Fibroblast of skin of left quadriceps (primary cell): ENCODE results near the gene CCNA1.

Experiments
- DNase-seq, 2 experiments: peaks; one replicate each; pipeline ENCODE4 v3.0.0-alpha.2; 2013; ENCODE audit warnings: low read depth in 2 of 2

Gene CCNA1

DNA sequence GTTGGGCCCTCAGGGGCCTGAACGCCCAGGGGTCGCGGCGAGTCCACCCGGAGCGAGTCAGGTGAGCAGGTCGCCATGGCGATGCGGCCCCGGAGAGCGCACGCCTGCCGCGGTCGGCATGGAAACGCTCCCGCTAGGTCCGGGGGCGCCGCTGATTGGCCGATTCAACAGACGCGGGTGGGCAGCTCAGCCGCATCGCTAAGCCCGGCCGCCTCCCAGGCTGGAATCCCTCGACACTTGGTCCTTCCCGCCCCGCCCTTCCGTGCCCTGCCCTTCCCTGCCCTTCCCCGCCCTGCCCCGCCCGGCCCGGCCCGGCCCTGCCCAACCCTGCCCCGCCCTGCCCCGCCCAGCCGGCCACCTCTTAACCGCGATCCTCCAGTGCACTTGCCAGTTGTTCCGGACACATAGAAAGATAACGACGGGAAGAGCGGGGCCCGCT, at the start of gene CCNA1:
Gene CCNA1, plus strand, starts transcription at position 390 of the 439 bp plus-strand sequence. CDS start 562 bp downstream, outside the sequence.
- DNase-seq: no peak

GRCh38 chr13:36385489-36385888, 46.8 kb upstream of the CCNA1 start:
- no peak for DNase-seq

DNA sequence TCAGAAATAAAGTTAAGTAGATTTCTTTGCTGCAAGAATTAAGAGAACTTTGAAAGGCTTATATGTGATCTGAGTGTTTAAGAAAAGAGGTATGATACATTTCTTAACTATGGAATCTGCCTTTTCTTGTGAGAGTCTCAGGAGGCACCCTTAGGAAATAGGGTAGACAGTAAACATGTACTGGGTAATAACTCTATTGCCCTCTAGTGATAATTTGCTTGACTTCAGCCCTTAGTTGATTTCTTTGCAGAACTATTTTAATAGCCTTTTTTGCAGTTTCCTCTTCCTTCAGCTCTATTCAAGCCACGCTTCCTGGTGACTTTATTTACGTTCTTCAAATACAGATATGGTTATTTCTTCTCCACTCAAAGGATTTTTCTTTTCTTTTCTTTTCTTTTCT, 37.0 kb upstream of the CCNA1 start:
- DNase-seq: peak; percentile 39 to 48

GRCh38 chr13:36405151-36405550, 27.1 kb upstream of the CCNA1 start:
- no peak for DNase-seq

DNA sequence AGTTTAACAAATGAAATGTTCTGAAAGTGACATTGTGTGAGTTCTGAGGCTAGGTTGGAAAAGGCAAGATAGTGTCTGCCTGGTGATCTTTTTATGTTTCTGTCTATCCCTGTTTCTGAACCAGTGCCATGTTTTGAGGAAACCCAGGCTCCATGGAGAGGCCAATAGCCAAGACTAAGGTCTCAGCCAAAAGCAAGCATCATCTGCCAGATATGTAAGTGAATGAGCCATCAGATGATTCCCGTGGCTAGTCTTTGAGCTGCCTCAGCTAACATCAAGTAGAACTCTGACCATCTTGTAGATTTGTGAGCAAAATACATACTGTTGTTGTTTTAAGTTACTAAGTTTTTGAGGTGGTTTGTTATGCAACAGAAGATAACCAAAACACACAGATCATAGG, 19.6 kb upstream of the CCNA1 start:
- DNase-seq: no peak

DNA sequence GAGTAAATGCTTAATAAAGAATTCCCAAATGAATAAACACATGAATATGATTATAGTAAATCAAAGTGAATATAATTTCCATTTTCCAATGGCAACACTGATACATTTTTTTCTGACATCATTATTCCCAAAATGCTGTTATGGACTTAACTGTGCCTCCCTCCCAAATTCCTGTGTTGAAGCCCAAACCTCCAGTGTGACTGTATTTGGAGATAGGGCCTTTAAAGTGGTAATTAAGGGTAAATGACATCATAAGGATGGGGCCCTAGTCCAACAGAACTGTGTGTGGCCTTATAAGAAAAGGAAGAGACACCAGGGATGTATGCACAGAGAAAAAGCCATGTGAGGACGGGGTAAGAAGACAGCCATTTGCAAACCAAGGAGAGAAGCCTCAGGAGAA, 19.1 kb upstream of the CCNA1 start:
- no peak for DNase-seq

- no peak for DNase-seq
Observed at GRCh38 chr13:36414461-36414860, 17.8 kb upstream of the CCNA1 start.

DNA sequence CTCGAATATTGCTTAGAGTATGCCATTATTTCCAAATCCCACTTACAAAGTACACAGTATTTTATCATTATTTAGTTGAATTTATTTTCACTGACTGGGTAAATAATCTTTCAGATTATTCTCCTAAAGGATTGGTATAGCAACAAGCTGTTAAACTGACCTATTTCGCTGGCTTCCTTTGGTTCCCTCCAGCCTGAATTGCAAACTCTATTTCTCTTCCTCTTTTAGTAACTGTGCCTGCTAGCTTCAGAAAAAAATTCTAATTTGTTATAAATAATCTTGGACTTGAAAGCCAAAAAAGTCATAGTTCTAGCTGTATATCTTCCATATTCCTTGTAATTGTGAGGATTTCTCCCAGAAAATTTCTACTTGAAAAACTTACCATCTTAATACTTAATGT, 15.0 kb upstream of the CCNA1 start:
- DNase-seq: no peak

- DNase-seq: peak; percentile 43 to 45
Observed at GRCh38 chr13:36418022-36418805, 14.1 kb upstream of the CCNA1 start.

- peak; percentile 44 to 52 for DNase-seq
Observed at GRCh38 chr13:36420437-36420891, 11.8 kb upstream of the CCNA1 start.

DNA sequence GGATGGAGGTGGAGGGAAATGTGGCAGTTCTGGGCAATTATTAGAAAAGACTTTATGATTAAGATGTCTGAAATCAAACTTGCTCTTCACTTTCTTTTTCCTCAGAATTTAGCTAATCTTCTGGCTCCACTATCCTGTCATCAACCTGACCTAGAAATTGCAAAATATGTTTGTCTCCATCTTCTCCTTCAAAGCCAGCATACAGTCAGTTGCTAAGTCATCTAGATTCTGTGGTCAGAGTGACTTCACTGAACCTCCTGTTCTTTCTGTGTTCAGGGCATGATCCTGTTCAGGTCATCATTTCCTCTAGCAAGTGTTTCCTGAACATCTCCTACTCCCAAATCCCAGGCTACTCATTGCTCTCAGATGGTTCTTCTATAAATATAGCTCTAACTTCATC, 10.8 kb upstream of the CCNA1 start:
- peak in 1 of 2 experiments; percentile 6 for DNase-seq

GRCh38 chr13:36428086-36428485, 4.2 kb upstream of the CCNA1 start:
- no peak for DNase-seq

GRCh38 chr13:36430247-36431203, 1.8 kb upstream of the CCNA1 start:
- no peak for DNase-seq

GRCh38 chr13:36431204-36432105, 840 bp upstream of the CCNA1 start:
- DNase-seq: no peak

DNA sequence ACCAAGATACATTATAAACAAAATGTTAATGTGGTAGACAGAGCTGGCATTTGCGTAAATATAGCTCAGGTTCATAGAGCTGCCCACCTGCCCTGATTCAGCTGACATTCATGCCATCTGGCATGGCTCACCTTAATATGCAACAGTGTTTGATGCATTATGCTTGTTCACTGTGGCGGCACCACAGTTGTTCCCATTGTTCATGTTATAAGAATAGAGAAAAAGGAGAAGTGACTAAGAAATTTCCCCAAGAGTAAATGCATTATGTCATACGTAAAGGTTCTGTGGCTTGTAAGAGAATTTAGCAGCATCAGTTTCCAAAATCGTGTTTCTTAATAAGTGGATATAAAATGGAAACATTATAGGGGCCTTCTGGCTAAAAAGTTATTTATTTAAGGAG, 4.5 kb downstream of the CCNA1 start:
- no peak for DNase-seq

GRCh38 chr13:36438594-36439483, 6.5 kb downstream of the CCNA1 start:
- DNase-seq: no peak

GRCh38 chr13:36445278-36445677, 13.0 kb downstream of the CCNA1 start:
- DNase-seq: no peak

DNA sequence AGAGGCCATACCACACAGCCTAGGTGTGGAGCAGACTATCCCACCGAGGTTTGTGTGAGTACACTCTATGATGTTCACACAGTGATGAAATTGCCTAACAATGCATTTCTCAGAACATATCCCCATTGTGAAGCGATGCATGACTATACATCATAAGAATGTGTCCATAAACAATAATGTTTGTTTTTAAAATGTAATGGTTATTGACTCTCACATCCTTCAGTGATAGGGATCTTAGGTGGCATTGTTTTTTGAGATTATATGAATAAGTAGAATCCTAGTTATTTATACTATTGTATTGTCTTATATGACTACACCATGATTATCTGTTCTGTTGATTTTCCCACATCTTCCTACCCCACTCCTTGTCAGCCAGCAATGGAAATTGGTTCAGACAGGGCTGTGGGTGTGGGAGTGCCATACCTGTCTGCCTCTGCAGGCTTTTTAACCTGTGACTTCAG, 13.6 kb downstream of the CCNA1 start:
- no peak for DNase-seq

GRCh38 chr13:36447501-36447900, 15.2 kb downstream of the CCNA1 start:
- no peak for DNase-seq

GRCh38 chr13:36450534-36450933, 18.2 kb downstream of the CCNA1 start:
- DNase-seq: no peak
